ENCODE results near the gene PTPRM. TPM values are rescaled to one million over a fixed set of nuclear protein-coding genes. Genes with fewer than 3 reads are reported as not detected.

PTPRM gene
- total RNA-seq, 1 experiment from 2014 or later, result 6.2 TPM

- H3K23ac ChIP-seq (ENCODE audit: insufficient read length, low read depth, low read length), result no peak overlapping the region
Observed at GRCh38 chr18:8065773-8066172, 498.7 kb downstream of the PTPRM start.

More at GRCh38 chr18:8065773-8066172, 498.7 kb downstream of the PTPRM start:
- Histone ChIP-seq H3T11ph (ENCODE audit: low read length) (no peak overlapping the region), H3K9me3 (ENCODE audit: control insufficient read depth, low read depth, low read length) (no peaks in the 10 kb centered on the region), H4K5ac (ENCODE audit: insufficient read length, low read depth, low read length) (no peak overlapping the region), H3K56ac (ENCODE audit: insufficient read length, low read depth, low read length) (no peak overlapping the region), H2AK5ac (ENCODE audit: insufficient read length, low read length) (no peak overlapping the region), H4K8ac (replicated peaks; ENCODE audit: insufficient read length, low read depth, low read length) (no peak overlapping the region), H2BK20ac (ENCODE audit: low read depth, low read length, poor library complexity, severe bottlenecking) (no peak overlapping the region), H3K79me2 (ENCODE audit: insufficient read depth, low read length) (no peaks in the 10 kb centered on the region), H4K91ac (ENCODE audit: insufficient read length, low read depth, low read length) (no peak overlapping the region), H2AFZ (ENCODE audit: low read length) (no peak overlapping the region), H3K9ac (ENCODE audit: extremely low read depth, insufficient read length, low read length) (no peak overlapping the region), H3K14ac (ENCODE audit: insufficient read depth, low read length) (no peak overlapping the region), H3K27me3 (ENCODE audit: insufficient read depth, low read length) (no peaks in the 10 kb centered on the region), H3K4ac (ENCODE audit: low read depth, low read length) (no peak overlapping the region), H3K18ac (ENCODE audit: insufficient read length, low read depth, low read length) (no peak overlapping the region), H2BK5ac (ENCODE audit: insufficient read length, low read length) (no peak overlapping the region), H3K4me2 (ENCODE audit: insufficient read depth, insufficient read length, low read length) (no peak overlapping the region), H3K79me1 (ENCODE audit: insufficient read depth, low read depth, low read length, poor library complexity, severe bottlenecking) (no peaks in the 10 kb centered on the region), H4K20me1 (ENCODE audit: control insufficient read depth, insufficient read depth, insufficient read length) (no peaks in the 10 kb centered on the region), H3K23me2 (ENCODE audit: insufficient read length, low read depth, low read length, poor library complexity, severe bottlenecking) (no peaks in the 10 kb centered on the region), H3K27ac (ENCODE audit: insufficient read length, low read depth, low read length) (no peak overlapping the region), H2BK12ac (ENCODE audit: insufficient read length, low read depth, low read length) (no peak overlapping the region), H3K4me1 (ENCODE audit: insufficient read depth, low read length) (peaks cover 2% of the 10 kb centered on the region; the same call in 1 of the 2 replicates), H2BK15ac (ENCODE audit: low read depth, low read length) (no peak overlapping the region), H2BK120ac (ENCODE audit: low read depth, low read length, poor library complexity, severe bottlenecking) (no peak overlapping the region)
- H3K9me3 Mint-ChIP-seq, result peaks cover 0 to 3% of the 10 kb centered on the region in 2 experiments; a peak in 2 of 5 replicates
- peaks cover 35 to 39% of the 10 kb centered on the region in 2 experiments for H3K4me1 Mint-ChIP-seq
- no peaks in the 10 kb centered on the region; a peak in 1 of 7 replicates for H3K36me3 Mint-ChIP-seq (ENCODE audit: insufficient read depth in 1 of 3, low read depth in 3 of 3)
- no peak overlapping the region for H3K4me3 Mint-ChIP-seq
- WGBS (ENCODE audit: extremely low coverage, insufficient read length, low lambda C conversion rate), result no CpG with 5 or more reads among the region's 1 CpG
- TF ChIP-seq CTCF (conservative IDR thresholded peaks at IDR 0.05), result no peak
- no peak overlapping the region for H3K27ac Mint-ChIP-seq
- DNase-seq, result no peak
- H3K27me3 Mint-ChIP-seq (ENCODE audit: low read depth), result no peaks in the 10 kb centered on the region
